ENCODE measurements around the gene EIF3F. TPM values are rescaled to one million over a fixed set of nuclear protein-coding genes. Genes with fewer than 3 reads are reported as not detected.

Gene EIF3F
- polyA plus RNA-seq, 2 of the 4 experiments (the other 2 are of a cell fraction), result 119 to 293 TPM

DNA sequence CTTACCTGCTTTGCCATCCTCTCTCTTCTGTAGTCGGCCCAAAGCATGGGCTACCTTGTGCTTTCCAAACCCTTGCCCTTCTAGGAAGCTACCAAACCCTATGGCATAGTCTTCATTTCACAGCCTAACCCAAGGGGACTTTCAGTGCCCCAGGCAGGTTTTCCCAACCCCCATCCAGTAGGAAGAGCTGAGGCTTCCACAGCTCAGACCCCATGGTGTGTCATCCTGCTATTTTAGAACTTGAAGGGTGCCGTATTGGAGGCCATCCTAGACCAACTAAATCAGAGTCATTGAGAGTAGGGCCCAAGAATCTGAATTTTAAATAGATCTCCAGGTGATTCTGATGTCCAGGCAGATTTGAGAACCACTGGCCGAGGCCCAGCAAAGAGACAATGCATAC is 61.9 kb downstream of the EIF3F start:
- H3K27ac ChIP-seq, result no peak overlapping the region
- H3K4me1 ChIP-seq, result no peaks in the 10 kb centered on the region
- ATAC-seq (no peak), DNase-seq (ENCODE audit: low read depth in 1 of 2, low spot score in 1 of 2) (no peak), FAIRE-seq (no peak)
- no peak overlapping the region for H3K4me2 ChIP-seq
- no peak overlapping the region for H3K4me3 ChIP-seq
- ChIA-PET POLR2A (no interaction called here), CTCF (interaction anchor here (1.2 to 2.5 kb wide), 5 partner anchors 16 to 50 kb away, joined by 4 to 19 read pairs (median 5); no protein-coding TSS in a partner anchor)
- no peaks in the 10 kb centered on the region for H3K9me3 ChIP-seq
- TF ChIP-seq ESRRA (IDR thresholded peaks at IDR 0.05; ENCODE audit: borderline replicate concordance, low read length) (no peak), MYC (IDR thresholded peaks at IDR 0.05; ENCODE audit: borderline replicate concordance, low read length) (no peak), MAZ (IDR thresholded peaks at IDR 0.05; ENCODE audit: borderline replicate concordance, low read depth, low read length) (no peak), POLR2AphosphoS2 (conservative IDR thresholded peaks at IDR 0.05; ENCODE audit: low read length) (no peak), HOXA7 (CRISPR knock-in tag; IDR thresholded peaks at IDR 0.05) (no peak), HES2 (IDR thresholded peaks at IDR 0.05) (no peak), CBX8 (IDR thresholded peaks at IDR 0.05) (no peak), TFCP2L1 (CRISPR knock-in tag; IDR thresholded peaks at IDR 0.05) (no peak), CHD2 (IDR thresholded peaks at IDR 0.05; ENCODE audit: low read length, partially characterized antibody) (no peak), EHF (CRISPR knock-in tag; IDR thresholded peaks at IDR 0.05) (no peak), SREBF2 (IDR thresholded peaks at IDR 0.05) (no peak), REST (IDR thresholded peaks at IDR 0.05) (no peak)
- TF ChIP-seq, protein P1, sequence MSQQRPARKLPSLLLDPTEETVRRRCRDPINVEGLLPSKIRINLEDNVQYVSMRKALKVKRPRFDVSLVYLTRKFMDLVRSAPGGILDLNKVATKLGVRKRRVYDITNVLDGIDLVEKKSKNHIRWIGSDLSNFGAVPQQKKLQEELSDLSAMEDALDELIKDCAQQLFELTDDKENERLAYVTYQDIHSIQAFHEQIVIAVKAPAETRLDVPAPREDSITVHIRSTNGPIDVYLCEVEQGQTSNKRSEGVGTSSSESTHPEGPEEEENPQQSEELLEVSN (IDR thresholded peaks at IDR 0.05; ENCODE audit: borderline replicate concordance, low read depth), result no peak
- 28% methylated on average over 3 of the region's 3 CpGs for WGBS (ENCODE audit: missing lambda C conversion rate)

Small RNA genes within 50 kb of the gene (small RNA-seq; reads per million reads assigned to genes)
- 0 to 1.3 (median 0) reads per million in 6 experiments for gene COX6CP5

Other genes with a start within 250 kb of the EIF3F start
- not detected in 2 replicates for gene OR5P2, start 190.4 kb upstream of the EIF3F start, polyA plus RNA-seq (2011; rRNA removed)
- not detected in 3 replicates for gene OR5P2, start 190.4 kb upstream of the EIF3F start, polyA plus RNA-seq (2017; fragmentation: RNase III; extraction: RNeasy Plus Mini Kit Qiagen cat#74134 plus additional on column Dnase treatment)
- gene OR5P3, start 156.5 kb upstream of the EIF3F start, polyA plus RNA-seq (2011; rRNA removed), result not detected in 2 replicates
- not detected in 3 replicates for gene OR5P3, start 156.5 kb upstream of the EIF3F start, polyA plus RNA-seq (2017; fragmentation: RNase III; extraction: RNeasy Plus Mini Kit Qiagen cat#74134 plus additional on column Dnase treatment)
- not detected in 2 replicates for gene OR10A6, start 56.1 kb upstream of the EIF3F start, polyA plus RNA-seq (2011; rRNA removed)
- gene OR10A6, start 56.1 kb upstream of the EIF3F start, polyA plus RNA-seq (2017; fragmentation: RNase III; extraction: RNeasy Plus Mini Kit Qiagen cat#74134 plus additional on column Dnase treatment), result not detected in 3 replicates
- gene OR10A3, start 45.6 kb upstream of the EIF3F start, polyA plus RNA-seq (2011; rRNA removed), result not detected in 2 replicates
- gene OR10A3, start 45.6 kb upstream of the EIF3F start, polyA plus RNA-seq (2017; fragmentation: RNase III; extraction: RNeasy Plus Mini Kit Qiagen cat#74134 plus additional on column Dnase treatment), result not detected in 3 replicates
- gene NLRP10, start 21.9 kb upstream of the EIF3F start, polyA plus RNA-seq (2011; rRNA removed), result not detected in 2 replicates
- not detected in 3 replicates for gene NLRP10, start 21.9 kb upstream of the EIF3F start, polyA plus RNA-seq (2017; fragmentation: RNase III; extraction: RNeasy Plus Mini Kit Qiagen cat#74134 plus additional on column Dnase treatment)
- gene TUB, start 93.9 kb downstream of the EIF3F start, polyA plus RNA-seq (2011; rRNA removed), result 11.3 and 11.7 TPM in 2 replicates
- gene TUB, start 93.9 kb downstream of the EIF3F start, polyA plus RNA-seq (2017; fragmentation: RNase III; extraction: RNeasy Plus Mini Kit Qiagen cat#74134 plus additional on column Dnase treatment), result 12.5 to 13.2 TPM (median 12.8 TPM) in 3 replicates
- gene RIC3, start 181.7 kb downstream of the EIF3F start, polyA plus RNA-seq (2011; rRNA removed), result 3.2 and 3.4 TPM in 2 replicates
- gene RIC3, start 181.7 kb downstream of the EIF3F start, polyA plus RNA-seq (2017; fragmentation: RNase III; extraction: RNeasy Plus Mini Kit Qiagen cat#74134 plus additional on column Dnase treatment), result 1.7 to 3.3 TPM (median 2.3 TPM) in 3 replicates

All from A549 (cell line).